Measurements from ENCODE around the gene TOX2. TPM values are rescaled to one million over a fixed set of nuclear protein-coding genes. Genes with fewer than 3 reads are reported as not detected.

TOX2 gene
- total and polyA plus RNA-seq, 2 of the 4 experiments (the other 2 are of a cell fraction) = 1.3 to 17.5 TPM

- 0 out of 2 replicates have a peak, but pooled peaks cover 2% of the 10 kb centered on the region for H3K36me3 ChIP-seq (ENCODE audit: control insufficient read depth, insufficient read depth, low read length)
- no peak overlapping the region for H3K4me3 ChIP-seq (ENCODE audit: insufficient read depth, low read depth, low read length)
- in situ Hi-C loops (cut with MboI; ENCODE audit: low sequenced_read_pairs) = no loop called here
- ATAC-seq (ENCODE audit: low read depth) (no peak), DNase-seq (no peak)
- no peak overlapping the region for H3K9ac ChIP-seq (ENCODE audit: low read depth, low read length)
- intact Hi-C loops (cut with micrococcal nuclease) = no loop called here
- H3K14ac ChIP-seq (replicated peaks; ENCODE audit: low read depth, low read length) = 0 out of 2 replicates have a peak overlapping the region, but pooled peaks have one; percentile 14
- H3K4me1 ChIP-seq (ENCODE audit: control insufficient read depth, insufficient read depth, low read length) = no peaks in the 10 kb centered on the region
- H3K27me3 ChIP-seq (ENCODE audit: control insufficient read depth, insufficient read depth, low read length) = no peaks in the 10 kb centered on the region
- H4K20me1 ChIP-seq (ENCODE audit: insufficient read depth, low read length) = peaks cover 6% of the 10 kb centered on the region; the same call in 1 of the 2 replicates
- H2AK9ac ChIP-seq (replicated peaks; ENCODE audit: low read depth, low read length, poor library complexity) = no peak overlapping the region
- no peaks in the 10 kb centered on the region for H3K9me3 ChIP-seq (ENCODE audit: control insufficient read depth, insufficient read depth, low read length)
- no peak overlapping the region for H3K18ac ChIP-seq (ENCODE audit: low read depth, low read length)
- no peak overlapping the region for H2BK5ac ChIP-seq (ENCODE audit: low read depth, low read length, poor library complexity, severe bottlenecking)
- H3K4ac ChIP-seq (ENCODE audit: low read depth, low read length) = no peak overlapping the region
- H3K79me1 ChIP-seq (ENCODE audit: low read depth in 1 of 2, low read length in 2 of 2) = peaks cover 12 to 68% of the 10 kb centered on the region in 2 experiments; a peak in 2 of 4 replicates
- no peak overlapping the region for H3K4me2 ChIP-seq (ENCODE audit: low read depth, low read length)
- H3K9me1 ChIP-seq (ENCODE audit: insufficient read depth, low read length) = peaks cover 28% of the 10 kb centered on the region
- ChIA-PET CTCF (no interaction called here), POLR2A (ENCODE audit: unreplicated experiment) (no interaction called here)
- BruUV-seq (replicated peaks) = no TSS peak
- no peak overlapping the region for H2BK15ac ChIP-seq (ENCODE audit: low read depth, low read length)
- H2AK5ac ChIP-seq (ENCODE audit: low read depth, low read length) = no peak overlapping the region
- H2AFZ ChIP-seq (replicated peaks; ENCODE audit: low read length, poor library complexity) = no peak overlapping the region
- H3K56ac ChIP-seq (ENCODE audit: extremely low read depth, insufficient read depth, low read length) = no peak overlapping the region
- dilution Hi-C loops (cut with HindIII; ENCODE audit: low sequenced_read_pairs, unreplicated experiment) = no loop called here
- no peak overlapping the region for H2BK120ac ChIP-seq (ENCODE audit: low read depth, low read length)
- H4K91ac ChIP-seq (ENCODE audit: insufficient read depth, low read depth, low read length) = no peak overlapping the region
- no peak overlapping the region for H2BK20ac ChIP-seq (ENCODE audit: low read depth, low read length)
- no peak overlapping the region for H4K8ac ChIP-seq (ENCODE audit: low read depth in 2 of 2, low read length in 2 of 2)
- WGBS, 2 experiments (ENCODE audit: extremely low coverage in 2 of 2, insufficient read length in 1 of 2) = 80% methylated on average over 3 of the region's 12 CpGs; no CpG with 5 or more reads in 1 of the 2 experiments
- no peak overlapping the region for H3K27ac ChIP-seq (ENCODE audit: insufficient read depth, low read length)
- no peak for TF ChIP-seq MXI1 (IDR thresholded peaks at IDR 0.05; ENCODE audit: borderline replicate concordance, low read depth, low read length)
- TF ChIP-seq MAFK (IDR thresholded peaks at IDR 0.05; ENCODE audit: low read depth, low read length) = no peak
- TF ChIP-seq BHLHE40 (IDR thresholded peaks at IDR 0.05; ENCODE audit: low read depth, low read length) = no peak
- TF ChIP-seq RCOR1 (IDR thresholded peaks at IDR 0.05; ENCODE audit: insufficient replicate concordance, low read length) = no peak
- TF ChIP-seq SMC3 (IDR thresholded peaks at IDR 0.05; ENCODE audit: low read depth, low read length) = no peak
- TF ChIP-seq RAD21 (IDR thresholded peaks at IDR 0.05; ENCODE audit: low read length) = no peak
- TF ChIP-seq USF2 (IDR thresholded peaks at IDR 0.05; ENCODE audit: low read depth, low read length) = no peak
- TF ChIP-seq CTCF (conservative IDR thresholded peaks at IDR 0.05; ENCODE audit: low read depth, low read length) = no peak
- H3K23ac ChIP-seq (ENCODE audit: low read depth, low read length) = no peak overlapping the region
- no peak overlapping the region for H4K5ac ChIP-seq (ENCODE audit: low read depth, low read length)
These were observed 117.3 kb downstream of the TOX2 start for GRCh38 chr20:44031781-44032582.

All from IMR-90 (cell line).